Type B pancreatic cell (in vitro differentiated cells): ENCODE measurements around the gene PSMA2. TPM values are rescaled to one million over a fixed set of nuclear protein-coding genes. Genes with fewer than 3 reads are reported as not detected.

Source experiments
- DNase-seq: peaks from one replicate; pipeline ENCODE4 v3.0.0; 2021; ENCODE audit warnings: mixed read lengths; ENCODE audit not compliant: unreplicated experiment; ENCODE audit errors: extremely low spot score
- H3K27ac Mint-ChIP-seq: 2 replicates; pipeline ENCODE4 v1.8.0; 2021; ENCODE audit warnings: mild to moderate bottlenecking, mixed read lengths
- H3K27me3 Mint-ChIP-seq: 2 replicates; pipeline ENCODE4 v1.8.0; 2021; ENCODE audit warnings: mixed read lengths
- H3K36me3 Mint-ChIP-seq: 2 replicates; pipeline ENCODE4 v1.8.0; 2021; ENCODE audit warnings: mixed read lengths
- H3K4me1 Mint-ChIP-seq: one replicate; pipeline ENCODE4 v1.8.0; 2021; ENCODE audit warnings: mixed read lengths; ENCODE audit not compliant: unreplicated experiment
- H3K4me3 Mint-ChIP-seq: 2 replicates; pipeline ENCODE4 v1.8.0; 2021; ENCODE audit warnings: mild to moderate bottlenecking, mixed read lengths
- H3K9me3 Mint-ChIP-seq: 2 replicates; pipeline ENCODE4 v1.8.0; 2021; ENCODE audit warnings: mixed read lengths
- CTCF ChIP-seq: fragments of 200-600 bp; sonication (generic); conservative IDR thresholded peaks from 2 replicates; pipeline ENCODE4 v1.5.0; 2021; ENCODE audit warnings: antibody characterized with exemption, mild to moderate bottlenecking
- total RNA-seq: library from RNA; stranded (reverse); gene quantifications from 2 replicates; pipeline ENCODE4 v1.2.1, GENCODE V29; 2021; ENCODE audit warnings: low replicate concordance

The PSMA2 gene
- total RNA-seq, 1 donor from 2014 or later: 99.3 TPM

- DNase-seq: no peak
- Mint-ChIP-seq H3K27me3 (no peaks in the 10 kb centered on the region), H3K9me3 (no peaks in the 10 kb centered on the region), H3K4me1 (no peaks in the 10 kb centered on the region), H3K4me3 (no peak overlapping the region), H3K27ac (no peak overlapping the region), H3K36me3 (peaks cover 12% of the 10 kb centered on the region)
- no peak for TF ChIP-seq CTCF
Observed at GRCh38 chr7:42939457-42940240, 7.7 kb upstream of the PSMA2 start.

- Mint-ChIP-seq H3K36me3 (peaks cover 12% of the 10 kb centered on the region), H3K4me3 (no peak overlapping the region)
Observed at GRCh38 chr7:42935861-42936260, 3.9 kb upstream of the PSMA2 start.

GRCh38 chr7:42934291-42934690 lies 2.3 kb upstream of the PSMA2 start:
- H3K4me3 Mint-ChIP-seq: peak overlapping the region; percentile 99
- peaks cover 12% of the 10 kb centered on the region for H3K36me3 Mint-ChIP-seq
- TF ChIP-seq CTCF: no peak
- no peaks in the 10 kb centered on the region for H3K27me3 Mint-ChIP-seq
- no peaks in the 10 kb centered on the region for H3K9me3 Mint-ChIP-seq
- no peak for DNase-seq
- H3K4me1 Mint-ChIP-seq: peaks cover 12% of the 10 kb centered on the region
- peak overlapping the region; percentile 40 for H3K27ac Mint-ChIP-seq

More at GRCh38 chr7:42935861-42936260, 3.9 kb upstream of the PSMA2 start:
- DNase-seq: no peak
- Mint-ChIP-seq H3K4me1 (peaks cover 4% of the 10 kb centered on the region), H3K27me3 (no peaks in the 10 kb centered on the region), H3K9me3 (no peaks in the 10 kb centered on the region), H3K27ac (no peak overlapping the region)
- no peak for TF ChIP-seq CTCF

- Mint-ChIP-seq H3K4me1 (peaks cover 13% of the 10 kb centered on the region), H3K27me3 (no peaks in the 10 kb centered on the region), H3K4me3 (peak overlapping the region; percentile 99), H3K27ac (peak overlapping the region; percentile 95), H3K9me3 (no peaks in the 10 kb centered on the region), H3K36me3 (peaks cover 8% of the 10 kb centered on the region)
- DNase-seq: no peak
- TF ChIP-seq CTCF: no peak
Observed at GRCh38 chr7:42932811-42933591, 1.0 kb upstream of the PSMA2 start.

GRCh38 chr7:42931447-42931833 lies 534 bp downstream of the PSMA2 start:
- Mint-ChIP-seq H3K9me3 (no peaks in the 10 kb centered on the region), H3K27me3 (no peaks in the 10 kb centered on the region), H3K36me3 (peaks cover 4% of the 10 kb centered on the region), H3K4me1 (peaks cover 13% of the 10 kb centered on the region), H3K4me3 (peak overlapping the region; percentile 99), H3K27ac (peak overlapping the region; percentile 95)
- TF ChIP-seq CTCF: no peak
- DNase-seq: no peak
